Activated CD4-positive, alpha-beta T cell treated with anti-CD3 and anti-CD28 coated beads, Interleukin-2, Interleukin-6, amounts not matched to agents 100 ng/mL and 50 ng/mL, durations not matched to agents 16 hours and 8 hours (primary cell): Measurements from ENCODE around the gene H19.

Source experiments
- DNase-seq: peaks from one replicate; pipeline ENCODE4 v3.0.0-alpha.2; 2020

The H19 gene

DNA sequence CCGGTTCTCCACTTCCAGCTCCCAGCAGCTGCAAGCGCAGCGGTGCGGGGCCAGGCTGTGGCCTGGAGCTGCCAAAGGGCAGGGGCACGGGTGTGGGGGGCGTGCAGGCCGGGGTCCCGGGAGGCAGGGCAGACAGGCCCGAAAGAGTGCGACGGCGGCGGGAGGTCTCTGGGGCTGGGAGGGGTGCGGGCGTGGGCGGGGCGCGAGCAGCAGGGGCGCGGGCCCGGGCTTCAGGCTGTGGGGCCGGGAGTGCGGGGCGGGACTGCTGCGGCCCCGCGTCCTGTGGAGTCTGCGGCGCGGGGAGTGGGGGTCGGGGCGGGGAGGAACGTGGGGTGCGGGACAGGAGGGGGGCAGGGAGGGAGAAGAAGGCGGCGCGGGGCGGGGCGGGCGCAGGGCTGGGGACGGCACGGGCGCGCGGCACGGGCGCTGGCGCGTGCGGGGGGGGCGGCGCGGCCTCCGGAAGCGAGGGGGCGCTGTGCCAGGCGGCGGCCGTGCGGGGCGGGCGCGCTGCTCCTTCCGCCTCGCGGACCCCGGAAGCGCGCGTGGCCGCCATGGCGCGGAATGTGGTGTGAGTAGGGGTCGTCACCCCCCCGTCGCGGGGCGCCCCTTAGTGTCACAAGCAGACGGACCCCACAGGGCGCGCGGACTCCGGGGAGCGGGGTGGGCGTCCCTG, 50.7 kb downstream of the H19 start, which contains the start of gene MRPL23:
Gene MRPL23 (plus strand): TSS at position 521 of the 673 bp plus-strand sequence. CDS start 31 bp downstream, at position 552.
- DNase-seq: no peak
